Central memory CD8-positive, alpha-beta T cell (primary cell): Measurements from ENCODE around the gene AKAP17A.
"Not testable (repeated sequence)": the region's sequence is repeated elsewhere in the genome, so short reads cannot be mapped to it uniquely, and the experiment has no call there.

Experiments
- ATAC-seq: fragments of 150-1000 bp; cut with Tn5 transposase; replicated peaks from 2 replicates; pipeline ENCODE4 v1.10.0; 2022; ENCODE audit warnings: mild to moderate bottlenecking, moderate FRiP score, moderate number of reproducible peaks; ENCODE audit not compliant: poor library complexity, severe bottlenecking; ENCODE audit errors: extremely low read depth
- DNase-seq, 2 donors: peaks; one replicate each; pipeline ENCODE4 v3.0.0; 2021; ENCODE audit warnings: low spot score in 2 of 2
- H3K27ac Mint-ChIP-seq: one replicate; pipeline ENCODE4 v1.8.0; 2022; ENCODE audit warnings: low read depth, mild to moderate bottlenecking, moderate library complexity, mixed read lengths
- H3K27me3 Mint-ChIP-seq: one replicate; pipeline ENCODE4 v1.8.0; 2022; ENCODE audit warnings: mixed read lengths
- H3K36me3 Mint-ChIP-seq: one replicate; pipeline ENCODE4 v1.8.0; 2022; ENCODE audit warnings: mild to moderate bottlenecking, moderate library complexity, mixed read lengths; ENCODE audit not compliant: insufficient read depth
- H3K4me1 Mint-ChIP-seq: one replicate; pipeline ENCODE4 v1.8.0; 2022; ENCODE audit warnings: mixed read lengths
- H3K4me3 Mint-ChIP-seq: one replicate; pipeline ENCODE4 v1.8.0; 2022; ENCODE audit warnings: mild to moderate bottlenecking, moderate library complexity, mixed read lengths
- H3K9me3 Mint-ChIP-seq: one replicate; pipeline ENCODE4 v1.8.0; 2022; ENCODE audit warnings: mixed read lengths

Gene AKAP17A

GRCh38 chrX:1601051-1601767 is 9.8 kb downstream of the AKAP17A start:
- H3K9me3 Mint-ChIP-seq = no peaks in the 10 kb centered on the region
- H3K4me3 Mint-ChIP-seq = peak overlapping the region; percentile 31
- no peaks in the 10 kb centered on the region for H3K27me3 Mint-ChIP-seq
- peaks cover 20% of the 10 kb centered on the region for H3K4me1 Mint-ChIP-seq
- no peak for ATAC-seq
- peaks cover 78% of the 10 kb centered on the region for H3K36me3 Mint-ChIP-seq
- no peak overlapping the region for H3K27ac Mint-ChIP-seq
- no peak for DNase-seq

- Mint-ChIP-seq H3K27me3 (no peaks in the 10 kb centered on the region), H3K36me3 (peaks cover 80% of the 10 kb centered on the region), H3K27ac (no peak overlapping the region), H3K4me3 (peak overlapping the region; percentile 31), H3K9me3 (no peaks in the 10 kb centered on the region), H3K4me1 (peaks cover 20% of the 10 kb centered on the region)
- ATAC-seq (no peak), DNase-seq (no peak)
These were observed 10.3 kb downstream of the AKAP17A start for GRCh38 chrX:1601768-1602085.

- peaks cover 76% of the 10 kb centered on the region for H3K36me3 Mint-ChIP-seq
- H3K4me1 Mint-ChIP-seq = peaks cover 14% of the 10 kb centered on the region
- H3K9me3 Mint-ChIP-seq = no peaks in the 10 kb centered on the region
- no peak overlapping the region for H3K4me3 Mint-ChIP-seq
- no peak overlapping the region for H3K27ac Mint-ChIP-seq
- ATAC-seq = no peak
- no peak for DNase-seq
- no peaks in the 10 kb centered on the region for H3K27me3 Mint-ChIP-seq
These were observed 10.9 kb downstream of the AKAP17A start for GRCh38 chrX:1602299-1602698.

- DNase-seq = no peak
- Mint-ChIP-seq H3K4me3 (no peak overlapping the region), H3K9me3 (no peaks in the 10 kb centered on the region), H3K36me3 (peaks cover 43% of the 10 kb centered on the region), H3K27me3 (no peaks in the 10 kb centered on the region), H3K27ac (peak overlapping the region; percentile 59), H3K4me1 (peaks cover 4% of the 10 kb centered on the region)
- ATAC-seq = no peak
These were observed 15.1 kb downstream of the AKAP17A start for GRCh38 chrX:1606496-1606895.

GRCh38 chrX:1609311-1609710 is 17.9 kb downstream of the AKAP17A start:
- Mint-ChIP-seq H3K36me3 (peaks cover 16% of the 10 kb centered on the region), H3K27me3 (no peaks in the 10 kb centered on the region), H3K4me3 (no peak overlapping the region), H3K4me1 (no peaks in the 10 kb centered on the region), H3K27ac (peak overlapping the region; percentile 40), H3K9me3 (no peaks in the 10 kb centered on the region)
- DNase-seq (no peak), ATAC-seq (no peak)

GRCh38 chrX:1609762-1610161 is 18.4 kb downstream of the AKAP17A start:
- Mint-ChIP-seq H3K9me3 (no peaks in the 10 kb centered on the region), H3K4me1 (no peaks in the 10 kb centered on the region), H3K27me3 (no peaks in the 10 kb centered on the region), H3K4me3 (no peak overlapping the region), H3K27ac (peak overlapping the region; percentile 40), H3K36me3 (peaks cover 13% of the 10 kb centered on the region)
- ATAC-seq (no peak), DNase-seq (no peak)

- Mint-ChIP-seq H3K9me3 (no peaks in the 10 kb centered on the region), H3K27me3 (no peaks in the 10 kb centered on the region), H3K27ac (peak overlapping the region; percentile 40), H3K4me1 (no peaks in the 10 kb centered on the region), H3K36me3 (peaks cover 11% of the 10 kb centered on the region), H3K4me3 (no peak overlapping the region)
- no peak for ATAC-seq
- DNase-seq = no peak
These were observed 18.8 kb downstream of the AKAP17A start for GRCh38 chrX:1610166-1610565.

GRCh38 chrX:1610736-1611135 is 19.3 kb downstream of the AKAP17A start:
- Mint-ChIP-seq H3K27me3 (no peaks in the 10 kb centered on the region), H3K27ac (no peak overlapping the region), H3K36me3 (peaks cover 9% of the 10 kb centered on the region), H3K9me3 (no peaks in the 10 kb centered on the region), H3K4me3 (no peak overlapping the region), H3K4me1 (no peaks in the 10 kb centered on the region)
- no peak for DNase-seq
- ATAC-seq = no peak

GRCh38 chrX:1612641-1613286 is 21.4 kb downstream of the AKAP17A start:
- DNase-seq (no peak), ATAC-seq (no peak)
- Mint-ChIP-seq H3K4me1 (no peaks in the 10 kb centered on the region), H3K27me3 (no peaks in the 10 kb centered on the region), H3K27ac (no peak overlapping the region), H3K9me3 (no peaks in the 10 kb centered on the region), H3K36me3 (no peaks in the 10 kb centered on the region), H3K4me3 (no peak overlapping the region)

GRCh38 chrX:1614927-1615326 is 23.5 kb downstream of the AKAP17A start, which contains the start of gene ASMT:
TSS of gene ASMT (plus strand) at chrX:1615059. CDS start at chrX:1615200, 141 bp downstream.
- Mint-ChIP-seq H3K27me3 (no peaks in the 10 kb centered on the region), H3K4me3 (no peak within 1 kb of the TSS), H3K9me3 (no peaks in the 10 kb centered on the region), H3K4me1 (no peaks in the 10 kb centered on the region), H3K27ac (no peak within 1 kb of the TSS), H3K36me3 (no peaks in the 10 kb centered on the region)
- DNase-seq (no peak), ATAC-seq (no peak)

- no peaks in the 10 kb centered on the region for H3K36me3 Mint-ChIP-seq
- H3K4me3 Mint-ChIP-seq = no peak overlapping the region
- no peaks in the 10 kb centered on the region for H3K9me3 Mint-ChIP-seq
- no peak overlapping the region for H3K27ac Mint-ChIP-seq
- H3K4me1 Mint-ChIP-seq = peaks cover 21% of the 10 kb centered on the region
- peaks cover 7% of the 10 kb centered on the region for H3K27me3 Mint-ChIP-seq
- ATAC-seq (no peak), DNase-seq (no peak)
These were observed 27.3 kb downstream of the AKAP17A start for GRCh38 chrX:1618689-1619088.

GRCh38 chrX:1623691-1624090 is 32.3 kb downstream of the AKAP17A start:
- ATAC-seq = no peak
- peak overlapping the region; percentile 55 for H3K27ac Mint-ChIP-seq
- no peak overlapping the region for H3K4me3 Mint-ChIP-seq
- no peaks in the 10 kb centered on the region for H3K9me3 Mint-ChIP-seq
- H3K4me1 Mint-ChIP-seq = peaks cover 25% of the 10 kb centered on the region
- no peaks in the 10 kb centered on the region for H3K36me3 Mint-ChIP-seq
- no peak for DNase-seq
- peaks cover 11% of the 10 kb centered on the region for H3K27me3 Mint-ChIP-seq

GRCh38 chrX:1624158-1624860 is 32.9 kb downstream of the AKAP17A start:
- not testable (repeated sequence) for H3K36me3 Mint-ChIP-seq, H3K27ac Mint-ChIP-seq, ATAC-seq, H3K9me3 Mint-ChIP-seq, DNase-seq, H3K4me3 Mint-ChIP-seq
- Mint-ChIP-seq H3K4me1 (peaks cover 25% of the 10 kb centered on the region), H3K27me3 (peaks cover 11% of the 10 kb centered on the region)
